ENCODE data around the gene TBC1D2B.

TBC1D2B gene

DNA sequence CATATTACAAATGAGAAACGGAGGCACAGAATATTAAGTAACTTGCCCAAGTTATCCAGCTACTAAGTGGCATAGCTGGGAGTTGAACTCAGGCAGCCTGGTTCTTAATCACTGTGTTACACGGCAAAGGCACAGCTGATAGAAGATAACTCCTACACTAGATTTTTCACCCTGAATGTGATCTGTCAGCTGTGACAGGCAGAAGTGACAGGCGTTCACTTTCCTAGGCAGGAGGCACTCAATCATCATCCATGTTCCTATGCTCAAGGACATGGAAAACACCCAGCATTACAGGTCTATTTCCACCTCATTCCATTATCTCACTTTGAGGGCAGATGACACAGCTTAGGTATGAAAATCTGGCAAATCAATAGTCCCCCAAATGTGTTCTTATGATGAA, 35.6 kb downstream of the TBC1D2B start:
- Histone ChIP-seq H3K4me2 (ENCODE audit: low read length) (no peak overlapping the region), H3K56ac (ENCODE audit: low read length) (no peak overlapping the region), H3K27ac (ENCODE audit: low read depth, low read length) (no peak overlapping the region), H3K4me1 (ENCODE audit: control insufficient read depth, low read depth, low read length) (no peaks in the 10 kb centered on the region), H4K5ac (ENCODE audit: low read length) (no peak overlapping the region), H2BK5ac (ENCODE audit: low read length) (no peak overlapping the region), H3K23ac (ENCODE audit: low read length) (no peak overlapping the region), H3K4ac (ENCODE audit: low read depth, low read length) (no peak overlapping the region), H4K8ac (ENCODE audit: low read depth, low read length) (no peak overlapping the region), H2AK5ac (ENCODE audit: low read length) (no peak overlapping the region), H3K4me3 (ENCODE audit: low read length) (no peak overlapping the region), H2BK120ac (ENCODE audit: low read depth, low read length) (no peak overlapping the region), H3K27me3 (ENCODE audit: insufficient read depth, low read length, poor library complexity) (no peaks in the 10 kb centered on the region), H3K9ac (ENCODE audit: low read length) (no peak overlapping the region), H2BK15ac (replicated peaks; ENCODE audit: low read depth) (no peak overlapping the region), H3K79me2 (ENCODE audit: control insufficient read depth, insufficient read depth, low read length) (no peaks in the 10 kb centered on the region), H3K36me3 (ENCODE audit: control insufficient read depth, insufficient read depth, low read length) (no peaks in the 10 kb centered on the region), H3K18ac (ENCODE audit: low read length) (no peak overlapping the region), H3K79me1 (ENCODE audit: low read length) (no peaks in the 10 kb centered on the region)
- WGBS (ENCODE audit: extremely low coverage, insufficient coverage, low lambda C conversion rate), result no CpG with 5 or more reads among the region's 3 CpGs
- no peak for DNase-seq

DNA sequence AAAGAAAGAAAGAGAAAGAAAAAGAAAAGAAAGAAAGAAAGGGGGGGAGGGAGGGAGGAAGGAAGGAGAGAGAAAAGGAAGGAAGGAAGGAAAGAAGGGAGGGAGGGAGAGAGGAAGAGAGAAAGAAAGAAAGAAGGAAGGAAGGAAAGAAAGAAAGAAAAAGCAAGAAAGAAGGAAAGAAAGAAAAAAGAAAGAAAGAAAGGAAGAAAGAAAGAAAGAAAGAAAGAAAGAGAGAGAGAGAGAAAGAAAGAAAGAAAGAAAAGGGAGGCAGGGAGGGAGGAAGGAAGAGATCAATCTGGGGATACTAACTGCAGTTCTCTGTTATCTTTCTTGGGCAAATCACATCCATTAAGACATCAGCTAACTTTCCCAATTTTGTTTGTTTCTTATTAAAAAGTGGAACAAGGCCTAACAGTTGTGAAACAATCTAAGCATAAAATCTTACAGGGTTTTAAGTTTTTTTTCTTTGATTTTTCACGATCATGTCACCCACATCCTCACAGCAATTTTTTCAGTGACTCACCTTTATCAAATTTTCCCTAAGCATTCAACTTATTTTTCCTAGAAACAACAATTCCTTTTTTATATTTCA, 36.8 kb downstream of the TBC1D2B start:
- Histone ChIP-seq H2BK120ac (ENCODE audit: low read depth, low read length) (no peak overlapping the region), H3K79me1 (ENCODE audit: low read length) (no peaks in the 10 kb centered on the region), H3K18ac (ENCODE audit: low read length) (no peak overlapping the region), H3K56ac (ENCODE audit: low read length) (no peak overlapping the region), H4K8ac (ENCODE audit: low read depth, low read length) (no peak overlapping the region), H2BK15ac (replicated peaks; ENCODE audit: low read depth) (no peak overlapping the region), H3K4ac (ENCODE audit: low read depth, low read length) (no peak overlapping the region), H2AK5ac (ENCODE audit: low read length) (no peak overlapping the region), H3K36me3 (ENCODE audit: control insufficient read depth, insufficient read depth, low read length) (no peaks in the 10 kb centered on the region), H3K23ac (ENCODE audit: low read length) (no peak overlapping the region), H3K79me2 (ENCODE audit: control insufficient read depth, insufficient read depth, low read length) (no peaks in the 10 kb centered on the region), H3K27me3 (ENCODE audit: insufficient read depth, low read length, poor library complexity) (no peaks in the 10 kb centered on the region), H3K9ac (ENCODE audit: low read length) (no peak overlapping the region), H2BK5ac (ENCODE audit: low read length) (no peak overlapping the region), H3K4me2 (ENCODE audit: low read length) (no peak overlapping the region), H4K5ac (ENCODE audit: low read length) (no peak overlapping the region), H3K4me3 (ENCODE audit: low read length) (no peak overlapping the region), H3K4me1 (ENCODE audit: control insufficient read depth, low read depth, low read length) (no peaks in the 10 kb centered on the region), H3K27ac (ENCODE audit: low read depth, low read length) (no peak overlapping the region)
- WGBS (ENCODE audit: extremely low coverage, insufficient coverage, low lambda C conversion rate), result no CpG with 5 or more reads among the region's 1 CpG
- DNase-seq, result no peak

DNA sequence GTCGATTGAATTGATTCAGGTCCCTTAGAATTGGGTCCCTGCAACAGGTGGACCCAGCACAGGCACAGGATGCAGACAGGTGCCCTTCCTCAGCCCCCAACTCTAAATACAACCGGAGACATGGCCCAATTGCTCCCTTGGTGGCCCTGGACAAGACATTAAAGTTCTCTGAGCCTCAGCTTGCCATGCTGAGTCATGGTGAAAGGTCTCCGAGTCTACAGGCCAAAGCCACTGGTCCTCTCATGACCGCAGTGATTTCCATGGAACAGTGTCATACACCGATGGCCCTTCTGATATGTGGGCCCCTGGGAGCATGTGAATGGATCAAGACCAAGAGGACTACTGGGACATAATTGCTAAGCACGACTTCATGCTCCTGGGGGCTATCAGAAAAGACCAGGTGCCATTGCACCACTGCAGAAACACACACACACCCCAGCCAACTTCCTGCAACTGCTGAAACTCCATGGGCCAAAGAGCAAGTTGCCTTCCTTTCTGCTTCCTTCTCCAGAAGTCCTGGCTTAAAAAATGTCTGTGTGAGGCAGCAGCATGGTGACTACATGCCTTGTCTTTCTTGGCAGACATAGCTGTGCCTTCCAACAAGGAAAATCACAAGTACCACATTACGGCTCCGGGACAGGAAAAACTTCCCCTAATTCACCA, 38.8 kb downstream of the TBC1D2B start:
- Histone ChIP-seq H3K4me3 (ENCODE audit: low read length) (no peak overlapping the region), H2BK5ac (ENCODE audit: low read length) (no peak overlapping the region), H2AK5ac (ENCODE audit: low read length) (no peak overlapping the region), H4K8ac (ENCODE audit: low read depth, low read length) (no peak overlapping the region), H3K36me3 (ENCODE audit: control insufficient read depth, insufficient read depth, low read length) (no peaks in the 10 kb centered on the region), H3K18ac (ENCODE audit: low read length) (no peak overlapping the region), H4K5ac (ENCODE audit: low read length) (no peak overlapping the region), H2BK15ac (replicated peaks; ENCODE audit: low read depth) (no peak overlapping the region), H3K9ac (ENCODE audit: low read length) (no peak overlapping the region), H3K23ac (ENCODE audit: low read length) (no peak overlapping the region), H3K27ac (ENCODE audit: low read depth, low read length) (no peak overlapping the region), H3K4me1 (ENCODE audit: control insufficient read depth, low read depth, low read length) (no peaks in the 10 kb centered on the region), H2BK120ac (ENCODE audit: low read depth, low read length) (no peak overlapping the region), H3K4me2 (ENCODE audit: low read length) (no peak overlapping the region), H3K79me2 (ENCODE audit: control insufficient read depth, insufficient read depth, low read length) (no peaks in the 10 kb centered on the region), H3K27me3 (ENCODE audit: insufficient read depth, low read length, poor library complexity) (no peaks in the 10 kb centered on the region), H3K79me1 (ENCODE audit: low read length) (no peaks in the 10 kb centered on the region), H3K4ac (ENCODE audit: low read depth, low read length) (no peak overlapping the region), H3K56ac (ENCODE audit: low read length) (no peak overlapping the region)
- no peak for DNase-seq
- WGBS (ENCODE audit: extremely low coverage, insufficient coverage, low lambda C conversion rate), result no CpG with 5 or more reads among the region's 8 CpGs

DNA sequence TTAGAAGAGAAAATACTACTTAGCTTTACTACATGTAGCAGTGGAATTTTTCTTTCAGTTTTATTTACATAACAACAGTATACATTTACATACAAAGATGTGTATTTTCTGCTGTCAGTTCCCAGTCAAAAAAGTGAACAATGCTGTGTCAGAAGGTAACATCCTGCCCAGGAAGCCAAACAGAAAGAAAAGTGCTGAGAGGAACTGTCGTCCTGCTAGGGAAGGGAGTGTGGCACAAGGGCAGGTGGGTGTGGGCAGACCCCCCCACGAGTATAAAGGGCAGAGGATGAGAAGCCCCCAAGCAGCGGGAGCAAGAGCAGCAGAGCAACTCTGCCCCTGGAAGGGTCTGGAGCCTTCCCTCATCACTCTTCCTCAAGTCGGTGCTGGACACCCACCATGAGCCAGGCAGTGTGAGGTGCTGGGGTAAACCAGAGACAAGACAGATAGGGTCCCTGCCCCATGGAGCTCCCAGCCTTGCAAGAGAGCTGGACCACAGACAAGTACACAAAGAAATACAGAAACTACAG, 39.7 kb downstream of the TBC1D2B start:
- H3K56ac ChIP-seq (ENCODE audit: low read length), result no peak overlapping the region
- H3K27ac ChIP-seq (ENCODE audit: low read depth, low read length), result no peak overlapping the region
- no peaks in the 10 kb centered on the region for H3K79me2 ChIP-seq (ENCODE audit: control insufficient read depth, insufficient read depth, low read length)
- no peak overlapping the region for H2BK120ac ChIP-seq (ENCODE audit: low read depth, low read length)
- H3K79me1 ChIP-seq (ENCODE audit: low read length), result no peaks in the 10 kb centered on the region
- H4K8ac ChIP-seq (ENCODE audit: low read depth, low read length), result no peak overlapping the region
- H3K18ac ChIP-seq (ENCODE audit: low read length), result no peak overlapping the region
- H3K27me3 ChIP-seq (ENCODE audit: insufficient read depth, low read length, poor library complexity), result no peaks in the 10 kb centered on the region
- H2BK15ac ChIP-seq (replicated peaks; ENCODE audit: low read depth), result no peak overlapping the region
- no peak overlapping the region for H3K9ac ChIP-seq (ENCODE audit: low read length)
- H3K4me1 ChIP-seq (ENCODE audit: control insufficient read depth, low read depth, low read length), result no peaks in the 10 kb centered on the region
- DNase-seq, result no peak
- H3K36me3 ChIP-seq (ENCODE audit: control insufficient read depth, insufficient read depth, low read length), result no peaks in the 10 kb centered on the region
- no peak overlapping the region for H2AK5ac ChIP-seq (ENCODE audit: low read length)
- H3K23ac ChIP-seq (ENCODE audit: low read length), result no peak overlapping the region
- H3K4me3 ChIP-seq (ENCODE audit: low read length), result no peak overlapping the region
- WGBS (ENCODE audit: extremely low coverage, insufficient coverage, low lambda C conversion rate), result no CpG with 5 or more reads among the region's 4 CpGs
- H3K4ac ChIP-seq (ENCODE audit: low read depth, low read length), result no peak overlapping the region
- no peak overlapping the region for H2BK5ac ChIP-seq (ENCODE audit: low read length)
- H4K5ac ChIP-seq (ENCODE audit: low read length), result no peak overlapping the region
- no peak overlapping the region for H3K4me2 ChIP-seq (ENCODE audit: low read length)

DNA sequence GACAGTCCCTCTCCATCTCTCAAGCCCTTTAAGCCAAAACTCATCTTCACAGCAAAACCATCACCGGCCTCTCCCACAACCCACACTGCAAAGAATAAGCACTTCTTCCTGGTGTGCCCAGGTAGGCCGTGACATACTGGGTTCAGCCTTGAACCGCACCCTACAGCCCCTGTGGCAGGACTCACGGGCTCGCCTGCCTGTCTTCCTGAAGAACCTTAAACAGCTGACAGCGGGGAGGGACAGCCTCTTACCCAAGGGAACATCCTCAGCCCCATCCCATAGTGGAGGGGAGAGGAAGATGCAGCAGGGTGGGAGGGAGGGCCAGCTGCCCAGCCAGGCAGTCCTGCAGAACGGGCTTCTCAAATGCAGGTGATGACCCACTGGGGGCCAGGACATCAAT, 40.2 kb downstream of the TBC1D2B start:
- H3K18ac ChIP-seq (ENCODE audit: low read length), result no peak overlapping the region
- no peak overlapping the region for H3K27ac ChIP-seq (ENCODE audit: low read depth, low read length)
- no peak overlapping the region for H3K23ac ChIP-seq (ENCODE audit: low read length)
- H3K56ac ChIP-seq (ENCODE audit: low read length), result no peak overlapping the region
- H3K79me2 ChIP-seq (ENCODE audit: control insufficient read depth, insufficient read depth, low read length), result no peaks in the 10 kb centered on the region
- WGBS (ENCODE audit: extremely low coverage, insufficient coverage, low lambda C conversion rate), result no CpG with 5 or more reads among the region's 7 CpGs
- no peak overlapping the region for H2AK5ac ChIP-seq (ENCODE audit: low read length)
- no peak overlapping the region for H4K8ac ChIP-seq (ENCODE audit: low read depth, low read length)
- H3K4me2 ChIP-seq (ENCODE audit: low read length), result no peak overlapping the region
- H2BK120ac ChIP-seq (ENCODE audit: low read depth, low read length), result no peak overlapping the region
- no peak overlapping the region for H3K9ac ChIP-seq (ENCODE audit: low read length)
- no peaks in the 10 kb centered on the region for H3K27me3 ChIP-seq (ENCODE audit: insufficient read depth, low read length, poor library complexity)
- H3K79me1 ChIP-seq (ENCODE audit: low read length), result no peaks in the 10 kb centered on the region
- no peak overlapping the region for H2BK15ac ChIP-seq (replicated peaks; ENCODE audit: low read depth)
- no peak for DNase-seq
- H3K4me1 ChIP-seq (ENCODE audit: control insufficient read depth, low read depth, low read length), result no peaks in the 10 kb centered on the region
- no peak overlapping the region for H3K4me3 ChIP-seq (ENCODE audit: low read length)
- no peak overlapping the region for H3K4ac ChIP-seq (ENCODE audit: low read depth, low read length)
- no peak overlapping the region for H2BK5ac ChIP-seq (ENCODE audit: low read length)
- H3K36me3 ChIP-seq (ENCODE audit: control insufficient read depth, insufficient read depth, low read length), result no peaks in the 10 kb centered on the region
- H4K5ac ChIP-seq (ENCODE audit: low read length), result no peak overlapping the region
